ENCODE results near the gene PKD2L2. TPM values are rescaled to one million over a fixed set of nuclear protein-coding genes. Genes with fewer than 3 reads are reported as not detected.

PKD2L2 gene
- total RNA-seq, 2 donors from 2014 or later: not detected

GRCh38 chr5:137866541-137867388 is 22.5 kb upstream of the PKD2L2 start:
- Mint-ChIP-seq H3K27me3 (no peaks in the 10 kb centered on the region), H3K9me3 (no peaks in the 10 kb centered on the region), H3K36me3 (no peaks in the 10 kb centered on the region), H3K4me1 (ENCODE audit: low read depth in 2 of 2) (no peaks in the 10 kb centered on the region), H3K4me3 (no peak overlapping the region), H3K27ac (no peak overlapping the region)
- DNase-seq (ENCODE audit: low spot score) (no peak), ATAC-seq (no peak)

GRCh38 chr5:137867664-137868063 is 21.6 kb upstream of the PKD2L2 start, which contains the start of gene MYOT:
TSS of gene MYOT (plus strand) at chr5:137867860. CDS start at chr5:137870652, 2,792 bp downstream.
- no peaks in the 10 kb centered on the region for H3K36me3 Mint-ChIP-seq
- H3K27me3 Mint-ChIP-seq: no peaks in the 10 kb centered on the region
- no peak within 1 kb of the TSS for H3K4me3 Mint-ChIP-seq
- DNase-seq (ENCODE audit: low spot score) (no peak), ATAC-seq (no peak)
- no peaks in the 10 kb centered on the region for H3K9me3 Mint-ChIP-seq
- H3K4me1 Mint-ChIP-seq (ENCODE audit: low read depth in 2 of 2): no peaks in the 10 kb centered on the region
- H3K27ac Mint-ChIP-seq: no peak within 1 kb of the TSS

- no peak for DNase-seq (ENCODE audit: low spot score)
- Mint-ChIP-seq H3K4me3 (no peak overlapping the region), H3K36me3 (no peaks in the 10 kb centered on the region), H3K4me1 (ENCODE audit: low read depth in 2 of 2) (no peaks in the 10 kb centered on the region), H3K27me3 (no peaks in the 10 kb centered on the region), H3K27ac (no peak overlapping the region), H3K9me3 (no peaks in the 10 kb centered on the region)
- no peak for ATAC-seq
These were observed 18.5 kb upstream of the PKD2L2 start for GRCh38 chr5:137870647-137871339.

- no peaks in the 10 kb centered on the region for H3K27me3 Mint-ChIP-seq
- no peaks in the 10 kb centered on the region for H3K9me3 Mint-ChIP-seq
- H3K4me1 Mint-ChIP-seq (ENCODE audit: low read depth in 2 of 2): no peaks in the 10 kb centered on the region
- no peak overlapping the region for H3K27ac Mint-ChIP-seq
- no peak overlapping the region for H3K4me3 Mint-ChIP-seq
- DNase-seq (ENCODE audit: low spot score) (no peak), ATAC-seq (no peak)
- no peaks in the 10 kb centered on the region for H3K36me3 Mint-ChIP-seq
These were observed 17.7 kb upstream of the PKD2L2 start for GRCh38 chr5:137871571-137871970.

GRCh38 chr5:137872466-137872865 is 16.8 kb upstream of the PKD2L2 start:
- Mint-ChIP-seq H3K36me3 (no peaks in the 10 kb centered on the region), H3K9me3 (no peaks in the 10 kb centered on the region), H3K4me3 (no peak overlapping the region), H3K4me1 (ENCODE audit: low read depth in 2 of 2) (no peaks in the 10 kb centered on the region), H3K27me3 (no peaks in the 10 kb centered on the region), H3K27ac (no peak overlapping the region)
- no peak for ATAC-seq
- no peak for DNase-seq (ENCODE audit: low spot score)

GRCh38 chr5:137876101-137876500 is 13.2 kb upstream of the PKD2L2 start:
- Mint-ChIP-seq H3K27ac (no peak overlapping the region), H3K4me3 (no peak overlapping the region), H3K27me3 (no peaks in the 10 kb centered on the region), H3K4me1 (ENCODE audit: low read depth in 2 of 2) (no peaks in the 10 kb centered on the region), H3K9me3 (no peaks in the 10 kb centered on the region), H3K36me3 (no peaks in the 10 kb centered on the region)
- ATAC-seq (no peak), DNase-seq (ENCODE audit: low spot score) (no peak)

- DNase-seq (ENCODE audit: low spot score): no peak
- Mint-ChIP-seq H3K27ac (no peak overlapping the region), H3K9me3 (no peaks in the 10 kb centered on the region), H3K36me3 (no peaks in the 10 kb centered on the region), H3K27me3 (no peaks in the 10 kb centered on the region), H3K4me1 (ENCODE audit: low read depth in 2 of 2) (no peaks in the 10 kb centered on the region), H3K4me3 (no peak overlapping the region)
- no peak for ATAC-seq
These were observed 8.9 kb upstream of the PKD2L2 start for GRCh38 chr5:137880313-137880712.

GRCh38 chr5:137887831-137888230 is 1.4 kb upstream of the PKD2L2 start:
- H3K4me1 Mint-ChIP-seq (ENCODE audit: low read depth in 2 of 2): peaks cover 12 to 16% of the 10 kb centered on the region in 2 donors
- no peaks in the 10 kb centered on the region for H3K36me3 Mint-ChIP-seq
- no peaks in the 10 kb centered on the region for H3K9me3 Mint-ChIP-seq
- no peak for DNase-seq (ENCODE audit: low spot score)
- no peak for ATAC-seq
- no peaks in the 10 kb centered on the region for H3K27me3 Mint-ChIP-seq
- H3K4me3 Mint-ChIP-seq: peak overlapping the region; percentile 95
- H3K27ac Mint-ChIP-seq: peak overlapping the region; percentile 93 to 98

GRCh38 chr5:137888466-137888862 is 793 bp upstream of the PKD2L2 start:
- Mint-ChIP-seq H3K27ac (peak overlapping the region; percentile 93 to 98), H3K36me3 (no peaks in the 10 kb centered on the region), H3K4me3 (peak overlapping the region; percentile 95), H3K9me3 (no peaks in the 10 kb centered on the region), H3K4me1 (ENCODE audit: low read depth in 2 of 2) (peaks cover 12 to 16% of the 10 kb centered on the region in 2 donors), H3K27me3 (peaks cover 3 to 4% of the 10 kb centered on the region in 2 donors)
- no peak for ATAC-seq
- no peak for DNase-seq (ENCODE audit: low spot score)

- DNase-seq (ENCODE audit: low spot score): no peak
- Mint-ChIP-seq H3K4me1 (ENCODE audit: low read depth in 2 of 2) (peaks cover 12 to 16% of the 10 kb centered on the region in 2 donors), H3K36me3 (no peaks in the 10 kb centered on the region), H3K27ac (no peak overlapping the region), H3K9me3 (no peaks in the 10 kb centered on the region), H3K27me3 (peaks cover 5 to 6% of the 10 kb centered on the region in 2 donors), H3K4me3 (no peak overlapping the region)
- ATAC-seq: no peak
These were observed 1.6 kb downstream of the PKD2L2 start for GRCh38 chr5:137890845-137891244.

GRCh38 chr5:137891849-137892248 is 2.6 kb downstream of the PKD2L2 start:
- Mint-ChIP-seq H3K4me3 (no peak overlapping the region), H3K9me3 (no peaks in the 10 kb centered on the region), H3K27me3 (peaks cover 5 to 11% of the 10 kb centered on the region in 2 donors), H3K36me3 (no peaks in the 10 kb centered on the region), H3K4me1 (ENCODE audit: low read depth in 2 of 2) (peaks cover 8 to 13% of the 10 kb centered on the region in 2 donors), H3K27ac (no peak overlapping the region)
- DNase-seq (ENCODE audit: low spot score) (no peak), ATAC-seq (no peak)

- no peak for DNase-seq (ENCODE audit: low spot score)
- peaks cover 5 to 11% of the 10 kb centered on the region in 2 donors for H3K27me3 Mint-ChIP-seq
- no peaks in the 10 kb centered on the region for H3K36me3 Mint-ChIP-seq
- peaks cover 0 to 2% of the 10 kb centered on the region in 2 donors for H3K4me1 Mint-ChIP-seq (ENCODE audit: low read depth in 2 of 2)
- no peak overlapping the region for H3K27ac Mint-ChIP-seq
- no peak overlapping the region for H3K4me3 Mint-ChIP-seq
- no peak for ATAC-seq
- no peaks in the 10 kb centered on the region for H3K9me3 Mint-ChIP-seq
These were observed 5.3 kb downstream of the PKD2L2 start for GRCh38 chr5:137894586-137894985.

GRCh38 chr5:137896560-137896959 is 7.3 kb downstream of the PKD2L2 start:
- no peak overlapping the region for H3K4me3 Mint-ChIP-seq
- H3K36me3 Mint-ChIP-seq: no peaks in the 10 kb centered on the region
- peaks cover 5 to 11% of the 10 kb centered on the region in 2 donors for H3K27me3 Mint-ChIP-seq
- H3K27ac Mint-ChIP-seq: no peak overlapping the region
- H3K4me1 Mint-ChIP-seq (ENCODE audit: low read depth in 2 of 2): no peaks in the 10 kb centered on the region
- H3K9me3 Mint-ChIP-seq: no peaks in the 10 kb centered on the region
- ATAC-seq: no peak
- DNase-seq (ENCODE audit: low spot score): no peak

GRCh38 chr5:137899493-137899892 is 10.2 kb downstream of the PKD2L2 start:
- ATAC-seq: no peak
- no peaks in the 10 kb centered on the region for H3K9me3 Mint-ChIP-seq
- DNase-seq (ENCODE audit: low spot score): no peak
- H3K27ac Mint-ChIP-seq: no peak overlapping the region
- no peaks in the 10 kb centered on the region for H3K4me1 Mint-ChIP-seq (ENCODE audit: low read depth in 2 of 2)
- no peaks in the 10 kb centered on the region for H3K36me3 Mint-ChIP-seq
- H3K27me3 Mint-ChIP-seq: peaks cover 3 to 5% of the 10 kb centered on the region in 2 donors
- no peak overlapping the region for H3K4me3 Mint-ChIP-seq

Measured in natural killer cell treated with Interleukin-12 subunit alpha and Interleukin-12 subunit beta and Interleukin-15 and Interleukin-18, amount 100 ng/mL, for 72 hours (primary cell).